ENCODE measurements around the gene KDM4D. TPM values are rescaled to one million over a fixed set of nuclear protein-coding genes. Genes with fewer than 3 reads are reported as not detected.

Gene KDM4D
- total RNA-seq, 1 experiment from 2014 or later, result 2.4 TPM

- TF ChIP-seq CREM (CRISPR knock-in tag; IDR thresholded peaks at IDR 0.05) (no peak), ZBTB21 (CRISPR knock-in tag; IDR thresholded peaks at IDR 0.05; ENCODE audit: borderline replicate concordance) (no peak), SOX15 (CRISPR knock-in tag; IDR thresholded peaks at IDR 0.05) (no peak), ZNF219 (CRISPR knock-in tag; IDR thresholded peaks at IDR 0.05; ENCODE audit: borderline replicate concordance) (no peak), PRDM15 (CRISPR knock-in tag; IDR thresholded peaks at IDR 0.05) (no peak), ATF2 (CRISPR knock-in tag; IDR thresholded peaks at IDR 0.05; ENCODE audit: borderline replicate concordance, low read depth) (no peak), JAZF1 (CRISPR knock-in tag; IDR thresholded peaks at IDR 0.05) (no peak)
Measured at GRCh38 chr11:94939346-94939745, 34.2 kb upstream of the KDM4D start (continued).

- peak; percentile 57 for ATAC-seq
- no peak for DNase-seq (ENCODE audit: low spot score)
- Mint-ChIP-seq H3K36me3 (peaks cover 2% of the 10 kb centered on the region; the same call in 1 of the 2 replicates), H3K9me3 (peaks cover 6% of the 10 kb centered on the region), H3K27ac (no peak overlapping the region), H3K4me1 (peaks cover 26% of the 10 kb centered on the region), H3K27me3 (ENCODE audit: low read depth) (no peaks in the 10 kb centered on the region; the same call in 1 of the 2 replicates), H3K4me3 (no peak overlapping the region)
- POLR2A ChIA-PET, result interaction anchor here (0.5 kb wide), 1 partner anchor 319 kb away, joined by 3 read pairs; no protein-coding TSS in a partner anchor
- CTCF ChIA-PET, result interaction anchor here (0.8 to 1.3 kb wide), 2 partner anchors 27 to 74 kb away, joined by 3 read pairs; no protein-coding TSS in a partner anchor
- no peak for TF ChIP-seq CBFB (CRISPR knock-in tag; IDR thresholded peaks at IDR 0.05; ENCODE audit: low read depth)
Measured at GRCh38 chr11:94941131-94941530, 32.4 kb upstream of the KDM4D start.

GRCh38 chr11:94946812-94947211 is 26.7 kb upstream of the KDM4D start:
- peaks cover 7% of the 10 kb centered on the region; the same call in 1 of the 2 replicates for H3K27me3 Mint-ChIP-seq (ENCODE audit: low read depth)
- peaks cover 2% of the 10 kb centered on the region; the same call in 1 of the 2 replicates for H3K36me3 Mint-ChIP-seq
- DNase-seq (ENCODE audit: low spot score) (no peak), ATAC-seq (peak; percentile 82)
- no peak overlapping the region for H3K27ac Mint-ChIP-seq
- CTCF ChIA-PET, result no interaction called here
- H3K4me3 Mint-ChIP-seq, result no peak overlapping the region
- peaks cover 6% of the 10 kb centered on the region for H3K9me3 Mint-ChIP-seq
- H3K4me1 Mint-ChIP-seq, result peaks cover 9% of the 10 kb centered on the region
- POLR2A ChIA-PET, result no interaction called here
- no peak for TF ChIP-seq USF2 (CRISPR knock-in tag; IDR thresholded peaks at IDR 0.05)
- no peak for TF ChIP-seq CDX4 (CRISPR knock-in tag; IDR thresholded peaks at IDR 0.05; ENCODE audit: borderline replicate concordance)
- no peak for TF ChIP-seq JUN (CRISPR knock-in tag; IDR thresholded peaks at IDR 0.05)
- no peak for TF ChIP-seq ZMAT4 (CRISPR knock-in tag; IDR thresholded peaks at IDR 0.05)
- TF ChIP-seq NR2C2 (CRISPR knock-in tag; IDR thresholded peaks at IDR 0.05), result no peak
- no peak for TF ChIP-seq GTF2I (CRISPR knock-in tag; conservative IDR thresholded peaks at IDR 0.05)
- no peak for TF ChIP-seq TP53 (CRISPR knock-in tag; IDR thresholded peaks at IDR 0.05)
- TF ChIP-seq ZNF425 (CRISPR knock-in tag; conservative IDR thresholded peaks at IDR 0.05), result no peak
- TF ChIP-seq FOXJ3 (CRISPR knock-in tag; IDR thresholded peaks at IDR 0.05; ENCODE audit: borderline replicate concordance), result no peak
- TF ChIP-seq ARID4B (CRISPR knock-in tag; IDR thresholded peaks at IDR 0.05; ENCODE audit: borderline replicate concordance), result no peak
- TF ChIP-seq CREM (CRISPR knock-in tag; IDR thresholded peaks at IDR 0.05), result no peak
- TF ChIP-seq PRRX2 (CRISPR knock-in tag; IDR thresholded peaks at IDR 0.05), result no peak
